GM10847 (cell line): ENCODE results near the gene EPAS1.

Experiments
- POLR2A ChIP-seq: IDR thresholded peaks from 2 replicates; pipeline ENCODE4 v1.6.1; 2011; ENCODE audit not compliant: insufficient read length; ENCODE audit errors: extremely low read depth

EPAS1 gene

GRCh38 chr2:46351098-46351749 is 54.0 kb downstream of the EPAS1 start:
- no peak for TF ChIP-seq POLR2A

- TF ChIP-seq POLR2A = no peak
These were observed 54.5 kb downstream of the EPAS1 start for GRCh38 chr2:46351750-46352138.

DNA sequence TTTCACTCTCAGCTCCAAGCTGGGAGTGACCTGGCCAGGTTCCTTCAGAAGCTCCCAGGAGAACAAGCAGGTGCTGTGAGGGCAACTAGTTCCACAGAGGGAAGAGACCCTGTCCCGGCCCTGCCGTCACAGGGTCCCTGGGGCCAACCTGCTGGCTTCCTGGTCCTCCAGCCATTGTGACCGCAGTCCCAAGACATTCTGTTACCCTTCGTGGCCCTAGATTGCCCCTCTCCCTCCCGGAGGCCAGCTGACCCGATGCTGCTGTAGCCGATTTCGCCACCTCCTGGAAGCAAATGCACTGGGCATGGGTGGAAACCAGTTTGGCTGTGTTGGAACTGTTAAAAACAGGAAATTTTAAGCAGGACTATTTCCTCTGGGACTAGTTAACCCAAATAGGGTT is 55.4 kb downstream of the EPAS1 start:
- TF ChIP-seq POLR2A = no peak

- no peak for TF ChIP-seq POLR2A
These were observed 56.3 kb downstream of the EPAS1 start for GRCh38 chr2:46353509-46353908.

DNA sequence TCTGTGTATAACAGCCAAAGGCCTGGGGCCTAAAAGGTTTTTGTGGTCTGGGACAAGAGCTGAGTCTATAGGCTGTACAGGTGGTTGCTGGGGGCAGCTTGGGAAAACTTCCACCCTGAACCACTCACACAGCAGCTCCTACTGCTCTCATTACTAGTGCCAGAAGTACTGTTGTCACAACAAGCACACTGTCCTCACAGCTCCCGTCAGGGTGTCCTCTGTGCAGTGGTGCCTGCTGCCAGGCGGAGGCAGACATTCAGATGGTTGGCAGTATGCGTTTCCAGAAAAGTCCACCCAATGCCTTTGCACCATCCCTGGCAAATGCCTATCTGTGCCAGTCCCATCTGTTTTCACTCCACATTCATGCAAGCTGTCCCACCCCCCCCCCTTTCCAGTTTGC is 58.5 kb downstream of the EPAS1 start:
- no peak for TF ChIP-seq POLR2A

- TF ChIP-seq POLR2A = no peak
These were observed 59.8 kb downstream of the EPAS1 start for GRCh38 chr2:46356991-46357390.

- no peak for TF ChIP-seq POLR2A
These were observed 61.5 kb downstream of the EPAS1 start for GRCh38 chr2:46358713-46359112.

- no peak for TF ChIP-seq POLR2A
These were observed 63.1 kb downstream of the EPAS1 start for GRCh38 chr2:46360303-46360702.

GRCh38 chr2:46361920-46362666 is 64.9 kb downstream of the EPAS1 start:
- no peak for TF ChIP-seq POLR2A

GRCh38 chr2:46362667-46363012 is 65.4 kb downstream of the EPAS1 start:
- no peak for TF ChIP-seq POLR2A

- TF ChIP-seq POLR2A = no peak
These were observed 66.4 kb downstream of the EPAS1 start for GRCh38 chr2:46363535-46364170.

DNA sequence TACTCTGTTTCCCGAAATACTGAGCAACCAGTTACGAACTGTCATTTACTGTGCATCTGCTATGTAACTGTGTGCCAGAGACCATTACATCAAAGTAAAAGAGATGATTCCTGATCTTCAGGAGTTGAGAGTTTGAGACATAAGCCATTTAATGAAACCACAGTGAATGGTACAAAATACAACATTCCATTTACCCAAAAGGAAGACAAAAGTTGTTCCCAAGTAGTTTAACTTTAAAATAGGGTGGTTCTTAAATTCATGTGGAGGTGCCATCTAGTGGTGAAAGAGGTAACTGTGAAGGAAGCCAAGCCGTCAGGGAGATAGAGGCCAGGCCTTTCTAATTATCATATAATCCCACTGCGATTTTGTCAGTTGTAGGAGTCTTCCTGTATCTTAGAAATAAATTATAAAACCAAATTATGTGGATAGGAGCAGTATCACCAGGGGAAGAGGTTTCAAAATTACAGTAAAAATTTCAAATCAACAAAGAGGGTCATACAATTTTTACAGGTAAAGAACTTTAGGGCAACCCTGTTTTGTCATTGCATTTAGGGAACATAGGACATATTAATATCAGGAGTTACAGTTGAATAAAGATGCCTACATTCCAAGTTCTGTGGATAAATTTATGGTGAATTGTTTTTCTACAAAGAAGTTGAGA is 67.7 kb downstream of the EPAS1 start:
- no peak for TF ChIP-seq POLR2A

DNA sequence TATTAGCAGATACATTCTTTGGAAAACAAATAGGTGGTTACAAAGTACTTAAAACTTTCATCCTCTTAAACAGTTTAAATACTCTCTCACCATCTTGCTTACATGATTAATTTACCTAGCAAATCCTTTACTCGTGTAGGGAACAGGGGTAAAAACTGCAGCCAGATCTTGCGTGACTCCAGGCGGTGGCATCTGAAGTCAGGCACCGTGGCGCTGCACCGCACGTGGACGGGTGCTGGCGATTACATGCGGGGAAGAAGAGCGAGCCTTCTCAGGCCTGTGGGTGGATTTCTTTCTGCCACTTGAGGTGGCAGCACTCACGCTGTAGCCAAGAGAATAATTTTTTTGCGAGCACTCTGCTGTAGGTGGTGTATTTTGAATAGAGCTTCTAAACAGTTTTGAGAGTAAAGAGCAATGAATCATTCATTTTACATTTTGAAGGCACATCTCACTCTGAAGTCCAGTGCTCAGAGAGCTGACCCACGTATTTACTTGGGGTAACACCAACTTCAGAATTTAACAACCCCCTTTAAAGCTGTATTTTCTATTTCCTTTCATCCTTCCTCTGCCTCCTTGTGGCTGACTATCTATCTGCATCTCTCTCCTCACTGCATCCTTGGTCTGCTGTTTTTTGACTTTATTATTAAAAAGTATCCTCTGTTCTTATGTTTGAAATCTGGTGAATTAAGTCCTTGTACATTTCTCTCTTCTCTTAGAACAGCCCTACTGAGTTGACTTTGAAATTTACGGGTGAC is 68.9 kb downstream of the EPAS1 start:
- no peak for TF ChIP-seq POLR2A

- no peak for TF ChIP-seq POLR2A
These were observed 69.5 kb downstream of the EPAS1 start for GRCh38 chr2:46366668-46367052.

GRCh38 chr2:46367286-46367685 is 70.1 kb downstream of the EPAS1 start:
- TF ChIP-seq POLR2A = no peak
